GM18951 (cell line): Measurements from ENCODE around the gene TREML2.
"Not testable (repeated sequence)": the region's sequence is repeated elsewhere in the genome, so short reads cannot be mapped to it uniquely, and the experiment has no call there.

Experiments used
- POLR2A ChIP-seq: IDR thresholded peaks from 4 replicates; pipeline ENCODE4 v1.6.1; 2011; ENCODE audit warnings: mild to moderate bottlenecking; ENCODE audit not compliant: insufficient read length, insufficient read depth; ENCODE audit errors: extremely low read depth
- in situ Hi-C: fragments of 300-500 bp; cut with MboI; formaldehyde crosslinking; loops from one replicate; pipeline ENCODE4 v1.12.0; 2022; ENCODE audit warnings: low sequenced_read_pairs, mixed read lengths, inconsistent platforms; ENCODE audit not compliant: unreplicated experiment

TREML2 gene

GRCh38 chr6:41193884-41194283, 7.1 kb downstream of the TREML2 start:
- in situ Hi-C loops = no loop called here
- no peak for TF ChIP-seq POLR2A

GRCh38 chr6:41193171-41193734, 7.7 kb downstream of the TREML2 start:
- in situ Hi-C loops = no loop called here
- TF ChIP-seq POLR2A = no peak

GRCh38 chr6:41191569-41191968, 9.4 kb downstream of the TREML2 start:
- no peak for TF ChIP-seq POLR2A
- in situ Hi-C loops = no loop called here

DNA sequence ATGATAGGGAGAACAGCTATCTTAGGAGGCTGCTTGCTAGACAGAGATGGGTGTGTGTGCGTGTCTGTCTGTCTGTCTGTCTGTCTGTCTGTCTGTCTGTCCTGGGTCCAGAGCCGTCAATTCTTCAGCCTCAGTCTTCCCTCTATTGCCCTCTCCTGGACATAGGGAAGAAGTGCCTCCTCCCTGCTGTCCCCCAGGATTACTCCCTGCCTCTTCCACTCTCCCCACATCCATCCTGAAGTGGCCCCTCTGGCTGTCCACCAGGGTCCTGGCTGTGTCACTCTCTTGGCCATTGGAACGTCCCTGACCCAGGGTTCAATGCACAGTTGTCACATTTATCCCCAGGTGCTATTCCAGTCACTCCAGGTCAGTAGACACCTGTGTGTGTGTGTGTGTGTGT, 10.2 kb downstream of the TREML2 start:
- no peak for TF ChIP-seq POLR2A
- in situ Hi-C loops = no loop called here

GRCh38 chr6:41189967-41190366, 11.0 kb downstream of the TREML2 start:
- TF ChIP-seq POLR2A = no peak
- in situ Hi-C loops = no loop called here

GRCh38 chr6:41189046-41189445, 11.9 kb downstream of the TREML2 start:
- in situ Hi-C loops = not testable (repeated sequence)

GRCh38 chr6:41187924-41188886, 12.7 kb downstream of the TREML2 start:
- in situ Hi-C loops = no loop called here
- no peak for TF ChIP-seq POLR2A

DNA sequence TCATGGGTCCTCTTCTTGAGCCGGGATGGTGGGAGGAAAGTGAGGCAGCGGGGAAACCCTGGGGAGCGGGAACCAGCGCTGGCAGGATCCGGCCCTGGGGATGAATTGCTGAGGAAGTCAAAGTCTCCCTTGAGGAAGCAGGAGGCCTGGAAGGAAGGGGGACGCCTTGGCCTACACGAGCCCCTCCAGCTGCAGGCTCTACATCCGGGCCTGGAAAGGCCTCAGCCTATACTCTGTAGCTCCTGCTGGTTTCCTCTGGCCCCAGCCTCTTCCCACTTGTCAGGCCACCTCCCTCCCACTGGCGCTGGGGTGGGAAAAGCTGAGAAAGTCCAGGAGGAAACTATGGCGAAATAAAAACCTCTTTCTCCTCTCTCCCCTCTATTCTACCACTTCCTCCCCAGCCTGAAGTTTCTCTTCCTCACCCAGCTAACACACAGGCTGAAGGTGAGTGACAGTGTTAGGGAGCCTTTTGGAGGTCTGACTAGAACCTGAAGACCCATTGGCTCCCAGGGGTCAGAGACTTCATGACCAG, 14.9 kb downstream of the TREML2 start:
- no peak for TF ChIP-seq POLR2A
- in situ Hi-C loops = no loop called here

GRCh38 chr6:41184761-41185160, 16.2 kb downstream of the TREML2 start:
- in situ Hi-C loops = no loop called here

DNA sequence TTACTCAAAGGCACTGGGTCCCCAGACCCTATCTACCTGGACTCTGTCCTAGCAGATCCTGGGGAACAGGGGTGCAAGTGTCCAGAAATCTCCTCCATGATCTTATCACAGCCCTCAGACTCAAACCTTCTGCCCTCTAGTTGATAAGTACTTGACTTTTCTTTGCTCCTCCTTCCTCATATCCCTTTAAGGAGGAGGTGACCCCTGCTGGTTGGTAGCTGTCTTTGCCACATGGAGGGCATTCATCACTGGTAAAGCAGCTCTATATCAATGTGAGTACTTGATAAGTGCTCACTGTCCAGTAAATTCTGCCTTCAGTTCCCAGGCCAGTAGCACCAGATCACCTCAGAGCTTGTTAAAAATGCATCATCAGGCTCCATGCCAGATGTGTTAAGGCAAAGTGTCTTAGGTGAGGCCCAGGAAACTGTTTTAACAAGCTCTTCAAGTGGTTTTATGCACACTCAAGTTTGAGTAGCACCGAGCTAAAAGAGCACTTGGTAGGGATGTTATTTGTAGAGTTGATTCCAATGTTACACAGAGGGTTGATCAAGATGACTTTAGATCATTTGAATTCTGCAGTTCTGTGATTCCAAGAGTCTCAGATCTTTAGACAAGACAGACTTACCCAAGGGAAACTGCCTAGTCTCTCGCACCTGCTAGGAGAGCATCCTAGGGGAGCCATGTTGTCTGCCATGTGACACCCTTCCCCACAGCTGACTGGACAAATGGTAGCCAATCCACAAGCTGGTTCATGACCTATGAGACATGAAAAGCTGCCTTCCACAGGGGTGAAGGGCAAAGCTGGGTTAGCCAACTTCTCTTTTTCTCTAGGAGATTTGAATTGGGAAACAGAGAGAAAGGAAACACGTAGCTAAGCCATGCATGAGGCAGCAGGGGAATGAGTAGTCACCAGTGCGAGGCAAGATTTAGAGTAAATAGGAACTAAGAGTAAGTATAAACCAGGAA, 18.6 kb downstream of the TREML2 start:
- no peak for TF ChIP-seq POLR2A
- in situ Hi-C loops = no loop called here

More at GRCh38 chr6:41184761-41185160, 16.2 kb downstream of the TREML2 start:
- no peak for TF ChIP-seq POLR2A

GRCh38 chr6:41181566-41181965, 19.4 kb downstream of the TREML2 start:
- TF ChIP-seq POLR2A = no peak
- in situ Hi-C loops = no loop called here

GRCh38 chr6:41179163-41179562, 21.8 kb downstream of the TREML2 start:
- no peak for TF ChIP-seq POLR2A
- in situ Hi-C loops = no loop called here

DNA sequence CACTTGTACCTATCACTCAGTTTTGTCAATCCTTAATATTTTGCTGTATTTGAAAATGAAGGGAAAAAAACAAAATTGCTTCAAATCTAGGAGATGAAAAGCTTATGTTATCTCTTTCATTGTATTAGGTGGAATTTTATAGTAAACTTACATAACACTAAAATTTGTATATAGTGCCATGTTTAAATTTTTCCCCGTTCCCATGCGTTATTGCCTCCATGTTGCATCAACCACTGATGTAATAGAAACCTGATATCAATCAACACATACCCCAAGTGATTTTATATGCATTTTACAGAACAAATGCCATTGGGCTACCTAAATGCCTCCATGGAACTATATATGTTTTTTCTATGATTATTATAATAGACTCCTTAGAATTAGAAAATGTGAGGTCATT, 23.3 kb downstream of the TREML2 start:
- in situ Hi-C loops = no loop called here
- no peak for TF ChIP-seq POLR2A
